HG02763 (cell line): ENCODE results near the gene PTPRN2.
"Not testable (repeated sequence)": the region's sequence is repeated elsewhere in the genome, so short reads cannot be mapped to it uniquely, and the experiment has no call there.

Experiments used
- ATAC-seq: cut with Tn5 transposase; IDR thresholded peaks from one replicate; pipeline ENCODE4 v1.9.1; 2021; ENCODE audit warnings: mild to moderate bottlenecking, moderate library complexity; ENCODE audit not compliant: unreplicated experiment

PTPRN2 gene

DNA sequence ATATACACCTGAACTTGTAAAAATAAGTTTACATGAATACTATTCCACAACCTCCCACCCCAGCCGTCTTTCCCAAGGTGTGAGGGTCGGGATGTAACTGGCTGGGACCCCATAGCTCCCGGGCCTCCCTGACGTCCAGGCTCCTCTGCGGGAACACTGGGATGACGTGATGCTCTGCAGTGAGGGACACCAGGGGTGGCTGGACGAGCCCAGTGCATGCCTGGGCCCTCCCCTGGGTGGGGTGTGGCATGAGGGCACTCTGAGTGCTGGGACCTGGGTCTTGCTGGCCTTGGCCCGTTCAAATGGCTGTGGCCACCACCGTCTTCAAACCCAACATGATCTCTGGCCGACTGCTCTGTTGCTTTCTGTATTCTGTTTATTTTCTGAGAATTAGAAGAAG is 1068.4 kb downstream of the PTPRN2 start:
- ATAC-seq, result no peak

- no peak for ATAC-seq
Observed at GRCh38 chr7:157518514-157519175, 1069.0 kb downstream of the PTPRN2 start.

DNA sequence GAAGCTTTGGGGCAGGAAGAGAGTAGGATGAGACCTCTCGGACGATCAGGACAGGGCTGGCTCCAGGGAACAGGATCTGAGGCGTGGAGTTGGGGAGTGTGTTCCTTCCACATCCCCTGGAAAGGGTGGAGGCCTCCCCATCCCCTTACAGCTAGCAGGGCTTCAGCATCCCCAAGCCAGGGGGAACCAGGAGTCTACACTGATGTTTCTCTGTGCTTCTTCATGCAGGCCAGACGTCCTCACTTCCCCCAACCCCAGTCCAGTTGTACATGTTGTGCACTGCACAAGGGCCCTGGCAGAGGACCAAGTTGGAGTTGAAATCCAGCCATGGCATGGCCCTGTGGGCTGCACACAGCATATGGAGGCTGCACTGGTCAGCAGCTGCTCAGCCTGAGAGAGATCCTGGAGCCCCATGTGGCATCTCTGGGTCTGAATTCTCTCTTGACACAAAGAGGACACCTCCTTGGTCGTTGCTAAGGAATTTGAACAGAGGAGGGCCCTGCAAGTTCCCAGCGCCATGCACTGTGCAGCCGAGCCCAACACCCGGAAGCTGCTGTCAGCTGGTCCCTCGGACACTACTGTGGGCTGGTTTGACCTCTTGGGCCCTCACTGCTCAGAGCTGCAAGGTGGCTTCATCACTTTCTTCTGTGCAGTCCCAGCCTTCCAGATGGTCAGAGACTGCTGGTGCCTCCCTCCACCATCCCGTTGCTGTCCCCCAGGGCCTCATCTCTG is 1069.7 kb downstream of the PTPRN2 start:
- no peak for ATAC-seq

DNA sequence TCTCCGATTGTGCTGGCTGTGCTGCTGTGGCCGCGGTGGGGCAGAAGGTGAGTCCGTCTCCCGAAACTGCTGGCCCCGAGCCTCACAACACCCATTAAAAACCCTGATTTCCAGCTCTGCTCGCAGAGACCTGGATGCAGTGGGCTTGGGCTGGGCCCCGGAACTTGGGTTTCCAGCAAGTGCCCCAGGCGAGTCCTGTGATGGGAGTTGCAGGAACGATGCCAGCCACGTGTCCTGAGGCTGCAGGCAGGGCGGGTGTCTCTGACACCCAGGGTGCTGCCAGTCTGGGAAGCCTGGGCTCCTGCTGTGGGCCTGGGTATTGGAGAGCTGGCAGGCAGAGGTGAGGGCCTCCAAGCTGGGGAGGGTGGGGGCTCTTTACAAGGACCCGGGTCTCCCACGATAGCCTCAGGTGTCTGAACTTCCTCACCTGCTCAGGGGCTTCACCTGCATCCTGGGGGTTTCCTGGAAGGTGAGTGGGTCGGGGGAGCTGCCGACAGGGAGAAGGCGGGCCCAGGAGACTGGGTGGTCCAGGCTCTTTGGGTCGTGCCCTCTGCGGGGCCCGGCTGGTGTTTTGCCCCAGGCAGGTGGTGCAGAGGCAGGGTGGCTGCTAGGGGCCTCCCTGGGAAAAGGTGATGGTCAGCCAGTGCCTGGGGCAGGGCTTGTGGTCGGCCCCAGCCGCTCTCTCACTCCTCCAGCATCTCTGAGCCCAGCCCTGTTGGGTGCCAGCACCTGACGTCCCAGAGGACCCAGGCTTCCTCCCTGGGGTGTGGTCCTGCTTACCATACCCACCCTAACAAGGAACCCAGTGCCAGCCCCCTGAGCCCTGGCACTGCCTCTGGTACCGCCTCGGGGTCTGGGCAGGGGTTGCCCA is 1070.5 kb downstream of the PTPRN2 start:
- ATAC-seq, result no peak

GRCh38 chr7:157516311-157516710 is 1071.3 kb downstream of the PTPRN2 start:
- ATAC-seq, result no peak

DNA sequence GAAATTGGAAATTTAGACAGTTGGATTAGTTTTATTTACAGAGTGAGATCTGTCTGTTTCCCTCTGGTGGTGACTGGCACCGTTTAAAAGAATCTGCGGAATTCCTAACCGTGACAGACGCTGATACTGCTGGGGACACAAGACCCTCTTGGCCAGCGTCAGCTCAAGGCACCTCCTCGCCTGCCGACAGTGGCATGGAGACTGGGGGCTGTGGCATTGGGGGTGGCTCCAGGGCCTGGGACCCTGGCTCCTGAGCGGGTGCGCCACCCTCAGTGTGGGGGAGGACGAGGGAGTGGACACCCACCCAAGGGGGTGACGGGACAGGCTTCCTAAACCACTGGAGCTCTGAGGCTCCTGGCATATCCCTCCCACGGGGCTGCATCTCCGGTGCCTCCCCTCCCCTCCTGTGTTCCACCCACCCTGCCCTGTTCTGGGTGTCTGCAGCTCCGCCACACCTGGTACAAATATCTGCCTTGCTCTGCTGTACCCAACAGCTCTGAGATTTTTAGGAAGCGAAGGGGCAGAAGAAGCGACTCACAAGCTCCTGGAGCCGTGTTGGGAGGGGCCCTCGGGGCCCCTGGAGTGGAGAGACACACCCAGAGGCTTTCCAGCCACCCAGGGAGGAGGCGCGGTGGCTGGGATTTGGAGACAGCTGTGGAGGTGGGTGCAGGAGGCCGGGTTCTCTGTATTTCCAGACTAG is 1072.1 kb downstream of the PTPRN2 start:
- ATAC-seq, result no peak

GRCh38 chr7:157514746-157515145 is 1072.9 kb downstream of the PTPRN2 start:
- no peak for ATAC-seq

GRCh38 chr7:157514306-157514705 is 1073.3 kb downstream of the PTPRN2 start:
- no peak for ATAC-seq

DNA sequence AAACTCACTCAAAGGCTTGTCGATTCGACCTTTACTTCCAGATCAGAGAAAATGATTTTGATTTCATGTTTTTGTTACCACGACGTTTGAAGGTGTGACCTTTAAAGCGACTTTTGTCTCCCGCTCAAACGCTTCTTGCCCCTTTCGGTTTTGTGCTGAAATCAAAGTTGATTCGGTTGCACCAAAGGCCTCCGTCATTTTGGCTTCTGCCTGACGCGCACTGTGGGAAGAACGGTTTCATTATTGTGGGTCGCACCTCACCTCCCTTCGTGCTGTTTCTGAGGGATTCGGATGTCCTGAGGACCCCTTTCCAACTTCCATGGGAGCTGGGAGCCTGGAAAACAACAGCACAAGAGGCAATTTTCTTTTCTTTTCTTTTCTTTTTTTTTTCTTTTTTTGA is 1073.9 kb downstream of the PTPRN2 start:
- no peak for ATAC-seq

DNA sequence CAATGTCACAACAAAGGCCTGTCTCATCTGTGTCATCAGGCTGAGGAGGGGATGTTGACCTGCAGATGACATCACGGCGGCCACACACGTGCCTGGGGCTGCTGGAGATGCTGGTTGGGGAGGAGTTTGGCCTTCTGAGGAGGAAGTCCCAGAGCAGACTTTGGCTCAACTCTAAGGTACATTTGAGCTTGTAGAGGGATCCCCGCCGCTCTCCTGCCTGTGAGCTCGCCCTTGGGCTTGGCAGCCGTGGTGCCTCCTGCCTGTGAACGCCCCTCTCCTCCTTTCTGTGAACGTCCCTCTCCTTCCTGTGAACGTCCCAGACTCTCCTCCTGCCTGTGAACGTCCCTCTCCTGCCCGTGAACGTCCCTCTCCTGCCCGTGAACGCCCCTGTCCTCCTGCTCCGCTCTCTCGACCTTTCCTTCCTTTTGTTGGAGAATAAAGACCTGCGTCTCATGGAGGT is 1074.4 kb downstream of the PTPRN2 start:
- ATAC-seq, result no peak

DNA sequence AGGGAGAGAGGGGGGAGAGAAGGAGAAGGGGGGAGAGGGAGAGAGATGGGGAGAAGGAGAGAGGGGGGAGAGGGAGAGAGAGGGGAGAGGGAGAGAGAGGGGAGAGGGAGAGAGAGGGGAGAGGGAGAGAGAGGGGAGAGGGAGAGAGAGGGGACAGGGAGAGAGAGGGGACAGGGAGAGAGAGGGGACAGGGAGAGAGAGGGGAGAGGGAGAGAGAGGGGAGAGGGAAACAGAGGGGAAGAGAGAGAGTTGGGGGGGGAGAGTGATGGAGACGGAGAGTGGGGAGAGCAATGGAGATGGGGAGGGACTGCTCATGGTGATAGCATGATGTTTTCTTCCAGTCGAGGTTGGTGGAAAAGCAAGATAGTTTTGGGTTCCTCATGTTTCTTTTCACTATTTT is 1078.4 kb downstream of the PTPRN2 start:
- ATAC-seq, result no peak

DNA sequence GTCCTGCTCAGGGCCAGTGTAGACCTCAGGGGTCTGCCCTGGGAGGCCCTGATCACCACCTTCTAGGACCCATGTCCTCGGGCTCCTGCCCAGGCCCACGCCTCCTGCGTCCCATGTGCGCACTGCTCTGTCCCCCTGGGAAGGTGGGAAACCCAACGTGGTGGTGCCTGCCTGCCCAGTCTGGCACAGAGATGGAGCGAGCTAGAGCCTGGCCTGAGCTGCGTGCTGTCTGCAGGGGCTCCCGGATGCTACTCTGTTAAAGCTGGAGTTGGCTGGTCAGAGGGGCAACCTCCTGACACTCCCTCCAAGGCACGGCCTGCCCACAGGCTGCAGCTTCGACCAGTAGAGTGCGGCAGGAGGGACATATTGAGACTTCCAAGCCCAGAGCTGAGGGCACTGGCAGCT is 1079.1 kb downstream of the PTPRN2 start:
- ATAC-seq, result no peak

DNA sequence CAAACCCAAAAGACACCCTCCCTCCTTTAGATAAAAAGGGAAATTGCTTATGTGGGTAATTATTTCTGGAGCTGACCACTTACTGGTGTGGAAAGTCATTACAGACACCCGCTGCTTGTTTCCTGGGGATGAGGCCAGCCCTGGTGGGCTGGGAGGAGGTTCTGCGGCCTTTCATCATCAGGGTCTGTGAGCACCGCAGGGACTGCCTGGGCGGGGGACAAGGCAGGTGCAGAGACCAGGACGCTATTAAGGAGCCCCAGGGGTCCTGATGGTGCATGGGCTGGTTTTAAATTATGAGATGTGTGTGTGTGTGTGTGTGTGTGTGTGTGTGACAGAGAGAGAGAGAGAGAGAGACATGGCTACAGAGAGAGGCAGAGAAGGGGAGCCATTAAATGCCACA is 1079.6 kb downstream of the PTPRN2 start:
- ATAC-seq, result no peak

DNA sequence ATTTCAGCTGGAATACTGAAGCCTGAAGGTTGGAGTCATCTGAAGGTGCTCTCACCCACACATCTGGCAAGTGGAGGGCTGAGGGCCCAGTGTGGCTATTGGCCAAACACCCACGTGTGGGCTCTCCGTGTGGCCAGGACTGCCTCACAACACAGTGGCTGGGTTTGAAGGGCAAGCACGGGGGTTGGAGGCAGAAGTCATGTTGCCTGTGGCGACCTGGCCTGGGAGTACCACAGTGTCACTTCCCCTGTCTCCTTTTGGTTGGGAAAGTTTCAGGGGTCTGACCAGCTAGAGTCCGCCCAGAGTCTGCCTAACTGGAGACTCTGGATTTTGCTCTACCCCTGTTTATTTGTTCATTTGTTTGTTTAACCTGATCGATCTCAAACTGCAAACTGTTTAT is 1081.4 kb downstream of the PTPRN2 start:
- no peak for ATAC-seq

DNA sequence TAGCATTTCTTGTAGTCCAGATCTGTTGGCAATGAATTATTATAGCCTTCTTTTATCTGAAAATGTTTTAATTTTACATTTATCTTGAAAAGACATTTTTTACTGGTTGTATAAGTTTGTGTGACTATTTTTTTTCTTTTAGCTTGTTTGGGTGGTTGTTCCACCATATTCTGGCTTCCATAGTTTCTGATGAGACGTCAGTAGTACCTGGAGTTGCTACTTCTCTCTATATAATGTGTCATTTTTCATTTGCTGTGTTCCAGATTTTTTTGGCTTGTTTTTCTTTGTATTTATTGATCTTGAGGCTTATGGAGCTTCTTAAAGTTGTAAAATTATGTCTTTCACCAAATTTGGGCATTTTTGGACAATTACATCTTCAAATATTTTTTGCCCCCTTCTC is 1082.0 kb downstream of the PTPRN2 start:
- no peak for ATAC-seq

DNA sequence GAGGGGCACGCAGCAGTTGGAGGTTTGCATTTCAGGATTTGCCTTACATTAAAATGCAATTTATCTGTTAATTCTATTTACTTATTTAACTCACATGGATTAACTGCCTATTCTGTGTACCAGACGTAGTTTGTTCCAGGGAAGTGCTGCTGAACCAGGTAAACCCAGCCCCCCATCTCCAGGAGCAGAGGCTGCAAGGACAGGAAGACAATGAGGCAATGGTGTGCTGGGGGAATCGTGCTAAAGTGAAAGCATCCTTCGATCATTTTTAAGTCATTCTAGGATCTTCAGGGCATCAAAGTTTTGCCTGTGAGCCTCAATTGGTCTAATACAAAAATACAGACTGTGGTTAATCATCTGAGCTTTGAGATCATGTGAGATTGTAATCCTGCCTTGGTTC is 1084.4 kb downstream of the PTPRN2 start:
- no peak for ATAC-seq

DNA sequence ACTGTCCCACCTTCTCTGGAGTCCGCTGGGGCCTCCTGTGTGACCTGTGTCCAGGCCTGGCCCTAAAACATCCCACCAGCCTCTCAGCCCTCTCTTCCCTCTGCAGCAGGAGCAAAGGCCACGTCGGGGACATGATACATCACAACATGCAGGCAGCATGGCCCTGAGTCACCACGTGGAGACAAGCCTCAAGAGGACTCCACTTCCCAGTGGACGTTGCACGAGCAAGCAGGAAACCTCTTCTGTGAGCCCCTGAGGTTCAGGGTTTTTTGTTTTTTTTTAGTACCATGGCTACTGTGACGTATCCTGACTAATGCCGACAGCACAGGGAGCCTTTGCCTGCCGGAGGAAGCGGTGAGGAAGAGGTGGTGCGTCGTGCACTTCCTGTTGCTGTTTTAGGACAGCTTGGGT is 1084.9 kb downstream of the PTPRN2 start:
- ATAC-seq, result no peak

- no peak for ATAC-seq
Observed at GRCh38 chr7:157501581-157501980, 1086.0 kb downstream of the PTPRN2 start.

GRCh38 chr7:157500989-157501540 is 1086.6 kb downstream of the PTPRN2 start:
- ATAC-seq, result not testable (repeated sequence)

GRCh38 chr7:157500171-157500960 is 1087.3 kb downstream of the PTPRN2 start:
- no peak for ATAC-seq
